CD4-positive, alpha-beta T cell (primary cell): ENCODE results near the gene POU2F3. TPM values are rescaled to one million over a fixed set of nuclear protein-coding genes. Genes with fewer than 3 reads are reported as not detected.

Experiments
- ATAC-seq: fragments of 200-7000 bp; cut with Tn5 transposase; one replicate; pipeline ENCODE4 v1.10.0; 2022; ENCODE audit warnings: mild to moderate bottlenecking; ENCODE audit not compliant: poor library complexity
- CTCF ChIA-PET: fragments of 350-600 bp; sonication (Branson Sonifier 250); formaldehyde crosslinking; loops from one replicate; lab custom pipeline; 2021; ENCODE audit warnings: antibody characterized with exemption, inconsistent platforms; lab: Charles Lee
- POLR2A ChIA-PET: fragments of 350-600 bp; sonication (Branson Sonifier 250); formaldehyde crosslinking; loops from one replicate; lab custom pipeline; 2021; ENCODE audit warnings: antibody characterized with exemption, inconsistent platforms; lab: Charles Lee
- DNase-seq, 14 experiments: peaks; one replicate each; pipeline ENCODE4 v3.0.0-alpha.2; 2013 to 2020; ENCODE audit warnings: mixed read lengths in 2 of 14
- H3K27ac ChIP-seq, 2 donors: one replicate each; pipeline versions ENCODE4 v1.5.1 to v1.7.0; 2013; ENCODE audit warnings: low read length in 2 of 2, low read depth in 1 of 2, mild to moderate bottlenecking in 1 of 2
- H3K27me3 ChIP-seq, 2 experiments: 1 replicate in 1 of 2; 2 replicates in 1 of 2; pipeline versions ENCODE4 v1.6.1 to v1.7.0; 2013; ENCODE audit warnings: low read length in 2 of 2, control low read depth in 1 of 2, mild to moderate bottlenecking in 1 of 2, moderate library complexity in 1 of 2; ENCODE audit not compliant: insufficient read depth in 2 of 2, control insufficient read depth in 1 of 2
- H3K36me3 ChIP-seq: one replicate; pipeline ENCODE4 v1.6.1; 2013; ENCODE audit warnings: low read length, control low read depth; ENCODE audit not compliant: insufficient read depth
- H3K4me1 ChIP-seq: one replicate; pipeline ENCODE4 v1.6.1; 2013; ENCODE audit warnings: low read length, control low read depth; ENCODE audit not compliant: insufficient read depth
- H3K4me3 ChIP-seq: one replicate; pipeline ENCODE4 v1.5.1; 2013; ENCODE audit warnings: mild to moderate bottlenecking, low read length, moderate library complexity
- H3K9me3 ChIP-seq, 2 experiments: 1 replicate in 1 of 2; 2 replicates in 1 of 2; pipeline versions ENCODE4 v1.6.1 to v1.7.0; 2013; ENCODE audit warnings: low read length in 2 of 2, mild to moderate bottlenecking in 2 of 2, control low read depth in 1 of 2, moderate library complexity in 1 of 2; ENCODE audit not compliant: control insufficient read depth in 1 of 2, insufficient read depth in 1 of 2
- H3K27ac Mint-ChIP-seq: one replicate; pipeline ENCODE4 v1.8.0; 2020; ENCODE audit warnings: mixed read lengths
- H3K27me3 Mint-ChIP-seq: one replicate; pipeline ENCODE4 v1.8.0; 2021; ENCODE audit warnings: mixed read lengths
- H3K36me3 Mint-ChIP-seq: one replicate; pipeline ENCODE4 v1.8.0; 2021; ENCODE audit warnings: low read depth, mixed read lengths
- H3K4me1 Mint-ChIP-seq: one replicate; pipeline ENCODE4 v1.8.0; 2021; ENCODE audit warnings: low read depth, mixed read lengths
- H3K4me3 Mint-ChIP-seq: one replicate; pipeline ENCODE4 v1.8.0; 2020; ENCODE audit warnings: mild to moderate bottlenecking, mixed read lengths
- H3K9me3 Mint-ChIP-seq: one replicate; pipeline ENCODE4 v1.8.0; 2020; ENCODE audit warnings: mixed read lengths
- intact Hi-C, 2 experiments: fragments of 100-400 bp; cut with DNase I in 1 of 2; cut with micrococcal nuclease in 1 of 2; formaldehyde crosslinking; loops; one replicate each; pipeline versions ENCODE4 v1.15.1 to v1.9.0; 2023 to 2025; cut with DNase I, micrococcal nuclease
- total RNA-seq, 174 experiments: library from RNA in 2 of 174; stranded (reverse) in 2 of 174; gene quantifications; one replicate each; pipeline ENCODE4 v1.2.3 and lab custom pipeline; 2021 to 2026
- TF ChIP-seq, protein P1 (sequence below): fragments of 200-600 bp; IDR thresholded peaks from one replicate; pipeline ENCODE4 v1.8.0; 2022; ENCODE audit warnings: antibody characterized with exemption, mild to moderate bottlenecking

Gene POU2F3
- total RNA-seq, 2 experiments from 2014 or later, result not detected

DNA sequence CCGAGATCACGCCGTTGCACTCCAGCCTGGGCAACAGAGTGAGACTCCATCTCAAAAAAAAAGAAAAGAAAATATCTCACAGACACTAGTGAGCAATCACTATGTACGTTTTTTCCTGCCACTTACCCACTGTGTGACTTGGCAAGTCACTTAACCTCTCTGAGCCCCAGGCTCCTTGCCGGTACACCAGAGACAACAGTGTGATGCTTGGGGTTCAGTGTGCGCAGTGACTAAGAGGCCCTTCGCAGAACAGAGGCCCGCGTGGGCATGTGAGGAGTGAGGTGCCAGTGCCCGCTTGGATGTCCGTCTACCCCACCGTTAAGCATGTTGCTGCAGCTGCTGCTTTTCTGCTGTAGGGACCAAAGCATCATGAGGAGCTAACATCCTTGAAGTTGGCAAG, 22.4 kb upstream of the POU2F3 start:
- no peaks in the 10 kb centered on the region for H3K27me3 Mint-ChIP-seq
- intact Hi-C loops, result no loop called here
- H3K36me3 ChIP-seq, result no peaks in the 10 kb centered on the region
- no peak overlapping the region for H3K4me3 ChIP-seq
- no peaks in the 10 kb centered on the region for H3K36me3 Mint-ChIP-seq
- TF ChIP-seq, protein P1, sequence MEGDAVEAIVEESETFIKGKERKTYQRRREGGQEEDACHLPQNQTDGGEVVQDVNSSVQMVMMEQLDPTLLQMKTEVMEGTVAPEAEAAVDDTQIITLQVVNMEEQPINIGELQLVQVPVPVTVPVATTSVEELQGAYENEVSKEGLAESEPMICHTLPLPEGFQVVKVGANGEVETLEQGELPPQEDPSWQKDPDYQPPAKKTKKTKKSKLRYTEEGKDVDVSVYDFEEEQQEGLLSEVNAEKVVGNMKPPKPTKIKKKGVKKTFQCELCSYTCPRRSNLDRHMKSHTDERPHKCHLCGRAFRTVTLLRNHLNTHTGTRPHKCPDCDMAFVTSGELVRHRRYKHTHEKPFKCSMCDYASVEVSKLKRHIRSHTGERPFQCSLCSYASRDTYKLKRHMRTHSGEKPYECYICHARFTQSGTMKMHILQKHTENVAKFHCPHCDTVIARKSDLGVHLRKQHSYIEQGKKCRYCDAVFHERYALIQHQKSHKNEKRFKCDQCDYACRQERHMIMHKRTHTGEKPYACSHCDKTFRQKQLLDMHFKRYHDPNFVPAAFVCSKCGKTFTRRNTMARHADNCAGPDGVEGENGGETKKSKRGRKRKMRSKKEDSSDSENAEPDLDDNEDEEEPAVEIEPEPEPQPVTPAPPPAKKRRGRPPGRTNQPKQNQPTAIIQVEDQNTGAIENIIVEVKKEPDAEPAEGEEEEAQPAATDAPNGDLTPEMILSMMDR, result no peak
- H3K4me3 Mint-ChIP-seq, result no peak overlapping the region
- POLR2A ChIA-PET, result no interaction called here
- no peak for DNase-seq
- no peak overlapping the region for H3K27ac ChIP-seq
- CTCF ChIA-PET, result no interaction called here
- H3K4me1 ChIP-seq, result peaks cover under 1% of the 10 kb centered on the region
- no peaks in the 10 kb centered on the region for H3K27me3 ChIP-seq
- H3K27ac Mint-ChIP-seq, result no peak overlapping the region
- H3K9me3 Mint-ChIP-seq, result no peaks in the 10 kb centered on the region
- no peak for ATAC-seq
- no peaks in the 10 kb centered on the region for H3K9me3 ChIP-seq
- H3K4me1 Mint-ChIP-seq, result peaks cover 5% of the 10 kb centered on the region

DNA sequence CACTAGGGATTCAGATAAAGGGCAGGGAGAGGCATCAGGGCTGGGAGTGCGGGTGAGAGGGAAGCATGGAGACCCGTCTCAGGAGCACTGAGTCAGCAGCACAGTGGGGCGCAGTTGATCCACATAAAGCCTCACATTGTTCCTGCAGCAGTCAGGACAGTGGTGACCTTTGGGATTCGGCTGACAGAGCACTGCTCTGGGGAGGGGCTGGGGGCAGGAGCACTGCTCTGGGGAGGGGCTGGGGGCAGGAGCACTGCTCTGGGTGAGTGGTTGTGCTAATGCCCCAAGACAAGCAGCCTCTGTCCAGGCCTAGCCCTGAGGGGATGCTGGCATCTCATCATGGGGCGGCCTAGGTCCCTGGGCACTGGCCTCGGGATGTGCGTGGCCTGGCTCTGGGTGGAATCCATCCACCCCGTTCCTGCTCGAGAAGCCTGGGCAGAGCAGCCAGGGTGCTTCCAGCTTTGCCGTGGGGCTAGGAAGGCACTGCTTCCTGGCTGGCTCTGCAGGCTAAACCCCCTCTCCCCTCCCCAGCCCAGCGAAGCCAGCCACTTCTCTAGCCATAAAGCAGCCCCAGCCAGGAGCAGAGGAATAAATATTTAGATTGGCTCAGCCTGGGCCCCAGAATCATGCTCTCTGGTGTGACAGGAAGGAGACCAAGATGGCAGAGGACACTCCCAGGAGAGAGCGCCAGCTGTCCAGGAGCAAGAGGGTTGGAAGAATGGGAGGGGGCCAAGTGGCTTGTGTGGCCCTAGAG, 21.8 kb upstream of the POU2F3 start:
- TF ChIP-seq, protein P1, result no peak
- Mint-ChIP-seq H3K4me1 (peaks cover 2% of the 10 kb centered on the region), H3K4me3 (no peak overlapping the region), H3K27ac (no peak overlapping the region), H3K9me3 (no peaks in the 10 kb centered on the region), H3K36me3 (no peaks in the 10 kb centered on the region), H3K27me3 (no peaks in the 10 kb centered on the region)
- Histone ChIP-seq H3K27ac (no peak overlapping the region), H3K36me3 (no peaks in the 10 kb centered on the region), H3K4me3 (no peak overlapping the region), H3K27me3 (no peaks in the 10 kb centered on the region), H3K9me3 (no peaks in the 10 kb centered on the region), H3K4me1 (no peaks in the 10 kb centered on the region)
- ChIA-PET CTCF (no interaction called here), POLR2A (no interaction called here)
- no peak for DNase-seq
- ATAC-seq, result no peak
- intact Hi-C loops, result no loop called here

DNA sequence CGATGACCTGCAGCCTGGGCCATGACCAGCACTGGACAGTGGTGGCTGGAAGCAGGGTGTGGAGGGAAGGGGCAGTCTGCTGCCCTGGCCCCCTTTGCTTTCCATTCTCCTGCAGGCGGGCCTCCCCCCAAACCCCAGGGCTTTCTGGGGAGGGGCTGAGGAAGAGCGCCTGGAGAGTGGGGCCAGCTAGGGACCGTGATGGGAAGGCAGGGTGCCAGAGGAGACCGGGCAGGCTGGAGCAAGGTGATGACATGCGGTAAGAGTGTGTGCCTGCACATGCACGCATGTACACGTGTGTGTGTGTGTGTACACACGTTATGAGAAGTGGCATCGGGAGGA, 21.3 kb upstream of the POU2F3 start:
- H3K27ac Mint-ChIP-seq, result no peak overlapping the region
- H3K27ac ChIP-seq, result no peak overlapping the region
- DNase-seq (no peak), ATAC-seq (no peak)
- no peaks in the 10 kb centered on the region for H3K9me3 ChIP-seq
- H3K36me3 Mint-ChIP-seq, result no peaks in the 10 kb centered on the region
- no peak overlapping the region for H3K4me3 ChIP-seq
- no peaks in the 10 kb centered on the region for H3K27me3 Mint-ChIP-seq
- no peaks in the 10 kb centered on the region for H3K4me1 Mint-ChIP-seq
- POLR2A ChIA-PET, result no interaction called here
- no peaks in the 10 kb centered on the region for H3K9me3 Mint-ChIP-seq
- no peak overlapping the region for H3K4me3 Mint-ChIP-seq
- TF ChIP-seq, protein P1, result no peak
- intact Hi-C loops, result no loop called here
- H3K4me1 ChIP-seq, result no peaks in the 10 kb centered on the region
- CTCF ChIA-PET, result no interaction called here
- no peaks in the 10 kb centered on the region for H3K27me3 ChIP-seq
- H3K36me3 ChIP-seq, result no peaks in the 10 kb centered on the region
